HL-60 (cell line): ENCODE measurements around the gene MAP4K4.

ENCODE experiments used
- DNase-seq, 2 experiments: peaks; one replicate each; pipeline ENCODE4 v3.0.0-alpha.2; 2010 to 2020; ENCODE audit warnings: low read depth in 1 of 2, low spot score in 1 of 2
- H3K27ac ChIP-seq: fragments of 250-450 bp; sonication (Bioruptor Pico); replicated peaks from 2 replicates; pipeline ENCODE4 v1.5.1; 2020; ENCODE audit warnings: mild to moderate bottlenecking, moderate library complexity
- H3K27me3 ChIP-seq: fragments of 250-450 bp; sonication (Bioruptor Pico); 2 replicates; pipeline ENCODE4 v1.5.1; 2021; ENCODE audit warnings: mild to moderate bottlenecking, moderate library complexity; ENCODE audit not compliant: insufficient read depth, poor library complexity, severe bottlenecking
- H3K4me3 ChIP-seq: replicated peaks from 2 replicates; pipeline ENCODE4 v1.5.1; 2011; ENCODE audit warnings: mild to moderate bottlenecking, control low read depth, low read length; ENCODE audit not compliant: insufficient read depth
- GABPA ChIP-seq: IDR thresholded peaks from 2 replicates; pipeline ENCODE4 v1.6.1; 2012; ENCODE audit warnings: low read depth
- POLR2AphosphoS5 ChIP-seq: IDR thresholded peaks from 2 replicates; pipeline ENCODE4 v1.6.1; 2012; ENCODE audit warnings: low read depth
- REST ChIP-seq: IDR thresholded peaks from 2 replicates; pipeline ENCODE4 v1.6.1; 2012; ENCODE audit warnings: low read depth; ENCODE audit not compliant: insufficient replicate concordance
- SPI1 ChIP-seq: IDR thresholded peaks from 2 replicates; pipeline ENCODE4 v1.6.1; 2012; ENCODE audit warnings: low read depth, mild to moderate bottlenecking, borderline replicate concordance
- TF ChIP-seq, protein P1 (sequence below): IDR thresholded peaks from one replicate; pipeline ENCODE4 v1.5.1; 2011; ENCODE audit warnings: low read length, control low read depth, inconsistent platforms; ENCODE audit not compliant: insufficient read depth

Gene MAP4K4

GRCh38 chr2:101698014-101698843 is 722 bp downstream of the MAP4K4 start:
- Histone ChIP-seq H3K27ac (peak overlapping the region; percentile 44), H3K4me3 (peak overlapping the region; percentile 67), H3K27me3 (no peaks in the 10 kb centered on the region)
- TF ChIP-seq SPI1 (no peak), POLR2AphosphoS5 (no peak), REST (no peak), GABPA (no peak)
- TF ChIP-seq, protein P1, sequence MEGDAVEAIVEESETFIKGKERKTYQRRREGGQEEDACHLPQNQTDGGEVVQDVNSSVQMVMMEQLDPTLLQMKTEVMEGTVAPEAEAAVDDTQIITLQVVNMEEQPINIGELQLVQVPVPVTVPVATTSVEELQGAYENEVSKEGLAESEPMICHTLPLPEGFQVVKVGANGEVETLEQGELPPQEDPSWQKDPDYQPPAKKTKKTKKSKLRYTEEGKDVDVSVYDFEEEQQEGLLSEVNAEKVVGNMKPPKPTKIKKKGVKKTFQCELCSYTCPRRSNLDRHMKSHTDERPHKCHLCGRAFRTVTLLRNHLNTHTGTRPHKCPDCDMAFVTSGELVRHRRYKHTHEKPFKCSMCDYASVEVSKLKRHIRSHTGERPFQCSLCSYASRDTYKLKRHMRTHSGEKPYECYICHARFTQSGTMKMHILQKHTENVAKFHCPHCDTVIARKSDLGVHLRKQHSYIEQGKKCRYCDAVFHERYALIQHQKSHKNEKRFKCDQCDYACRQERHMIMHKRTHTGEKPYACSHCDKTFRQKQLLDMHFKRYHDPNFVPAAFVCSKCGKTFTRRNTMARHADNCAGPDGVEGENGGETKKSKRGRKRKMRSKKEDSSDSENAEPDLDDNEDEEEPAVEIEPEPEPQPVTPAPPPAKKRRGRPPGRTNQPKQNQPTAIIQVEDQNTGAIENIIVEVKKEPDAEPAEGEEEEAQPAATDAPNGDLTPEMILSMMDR = no peak
- DNase-seq = no peak

DNA sequence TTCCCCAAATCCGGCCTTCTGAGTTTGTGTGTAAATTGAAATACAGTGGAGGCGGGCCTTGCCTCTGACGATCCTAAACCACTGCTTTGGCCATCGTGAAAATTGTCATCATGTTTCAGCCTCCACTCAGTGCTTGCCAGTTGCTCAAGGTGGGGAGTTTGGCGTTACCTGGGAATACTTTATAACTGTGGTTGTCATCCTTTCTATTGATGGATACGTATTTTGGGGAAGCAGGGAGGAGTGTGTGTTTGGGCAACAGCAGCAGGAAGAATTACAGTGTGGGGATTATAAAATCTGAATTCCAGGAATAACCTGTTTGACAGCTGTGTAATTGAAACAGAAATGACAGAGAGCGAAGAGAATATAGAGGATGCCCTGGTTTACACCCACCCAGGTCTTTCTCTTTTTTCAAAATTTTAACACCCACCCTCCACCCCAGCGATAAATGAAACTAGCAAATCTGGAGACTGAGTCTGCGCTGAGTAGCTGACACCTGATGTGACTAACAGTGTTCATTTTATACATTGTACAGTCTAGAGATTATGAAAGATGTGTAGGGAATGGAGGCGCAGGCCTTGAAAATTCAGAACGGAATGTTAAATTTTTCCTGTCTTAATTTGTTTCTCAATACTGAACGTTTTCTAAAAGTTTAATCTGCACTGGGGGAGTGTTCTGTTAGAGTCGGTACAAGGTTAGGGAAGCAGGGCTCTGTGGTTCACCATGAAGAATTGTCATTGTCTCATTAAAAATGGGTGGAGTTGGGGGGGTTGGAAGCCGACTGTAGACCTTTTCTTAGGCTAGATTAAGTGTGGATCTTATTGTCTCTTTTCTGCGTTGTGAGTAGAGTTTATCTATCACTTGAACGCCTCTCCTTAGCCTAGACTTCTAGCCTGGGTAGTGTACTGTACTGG is 1.6 kb downstream of the MAP4K4 start:
- TF ChIP-seq POLR2AphosphoS5 (no peak), GABPA (no peak), REST (no peak), SPI1 (no peak)
- TF ChIP-seq, protein P1 = no peak
- DNase-seq = no peak
- H3K4me3 ChIP-seq = peak overlapping the region; percentile 67
- H3K27ac ChIP-seq = no peak overlapping the region
- H3K27me3 ChIP-seq = no peaks in the 10 kb centered on the region

DNA sequence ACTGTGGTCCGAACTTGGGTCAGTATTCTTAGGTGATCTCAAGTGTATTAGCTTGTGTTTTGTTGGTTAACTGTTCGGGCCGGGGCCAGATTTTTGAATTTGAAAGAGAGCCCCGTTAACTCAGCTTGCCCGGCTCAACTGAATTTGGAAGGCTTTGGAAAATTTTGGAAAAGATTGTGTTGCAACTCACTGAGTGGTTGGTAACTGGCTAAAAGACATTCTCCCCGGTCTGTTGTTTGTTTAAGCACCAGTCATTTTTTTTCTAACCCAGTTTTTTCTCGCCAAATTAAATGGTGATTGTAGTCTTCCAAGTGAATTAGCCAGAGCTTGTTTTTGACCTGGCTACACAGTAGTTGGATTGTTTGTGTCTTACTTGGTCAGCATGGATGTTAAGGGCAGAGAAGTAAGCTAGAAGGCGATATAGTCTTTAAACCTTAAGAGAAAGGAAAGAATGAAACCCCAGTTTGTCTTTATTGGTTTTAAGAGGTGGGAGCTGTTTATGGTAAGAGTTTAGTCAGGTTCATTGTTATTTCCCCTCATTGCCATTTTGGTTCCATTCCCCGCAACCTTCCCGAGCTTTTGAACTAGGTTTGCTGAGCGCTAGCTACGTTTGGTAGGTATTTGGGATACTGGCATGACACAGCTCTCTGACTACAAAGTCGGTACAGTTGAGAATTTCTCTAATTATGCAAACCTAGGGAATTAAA is 2.4 kb downstream of the MAP4K4 start:
- Histone ChIP-seq H3K27ac (no peak overlapping the region), H3K4me3 (no peak overlapping the region), H3K27me3 (no peaks in the 10 kb centered on the region)
- TF ChIP-seq SPI1 = no peak
- no peak for TF ChIP-seq POLR2AphosphoS5
- TF ChIP-seq, protein P1 = no peak
- TF ChIP-seq REST = no peak
- TF ChIP-seq GABPA = no peak
- no peak for DNase-seq
